A673 (cell line): ENCODE data around the gene TTC1.

Experiments
- EZH2 ChIP-seq: fragments of 200-600 bp; sonication (generic); IDR thresholded peaks from 2 replicates; pipeline ENCODE4 v1.6.1; 2017; ENCODE audit warnings: borderline replicate concordance, low read depth, mild to moderate bottlenecking, mixed read lengths, antibody characterized with exemption, low read length; ENCODE audit not compliant: poor library complexity, severe bottlenecking
- TF ChIP-seq, protein P1 (sequence below): fragments of 300-800, 200-600 bp; sonication (generic); conservative IDR thresholded peaks from 2 replicates; pipeline ENCODE4 v1.5.1; 2017; ENCODE audit warnings: low read depth, mild to moderate bottlenecking, antibody characterized with exemption, low read length, moderate library complexity, mixed read lengths

DNA sequence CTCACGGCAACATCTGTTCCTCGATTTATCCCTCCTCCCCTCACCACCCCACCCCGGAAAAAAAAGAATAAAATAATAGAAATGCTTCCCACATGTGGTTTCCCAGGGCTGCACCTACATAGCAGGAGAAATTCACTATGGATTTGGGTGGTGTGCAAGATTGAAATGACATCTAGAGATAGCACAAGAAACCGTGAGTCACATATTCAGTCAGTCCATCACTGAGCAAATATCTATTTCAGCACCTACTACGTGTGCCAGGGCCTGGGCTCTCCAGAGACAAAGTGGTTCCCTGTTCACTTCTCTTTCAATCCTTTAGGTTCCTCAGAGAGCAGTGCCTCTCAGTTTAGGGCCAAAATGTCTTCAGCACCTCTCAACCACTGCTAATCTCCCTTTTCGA, 45.0 kb upstream of the TTC1 start:
- TF ChIP-seq, protein P1, sequence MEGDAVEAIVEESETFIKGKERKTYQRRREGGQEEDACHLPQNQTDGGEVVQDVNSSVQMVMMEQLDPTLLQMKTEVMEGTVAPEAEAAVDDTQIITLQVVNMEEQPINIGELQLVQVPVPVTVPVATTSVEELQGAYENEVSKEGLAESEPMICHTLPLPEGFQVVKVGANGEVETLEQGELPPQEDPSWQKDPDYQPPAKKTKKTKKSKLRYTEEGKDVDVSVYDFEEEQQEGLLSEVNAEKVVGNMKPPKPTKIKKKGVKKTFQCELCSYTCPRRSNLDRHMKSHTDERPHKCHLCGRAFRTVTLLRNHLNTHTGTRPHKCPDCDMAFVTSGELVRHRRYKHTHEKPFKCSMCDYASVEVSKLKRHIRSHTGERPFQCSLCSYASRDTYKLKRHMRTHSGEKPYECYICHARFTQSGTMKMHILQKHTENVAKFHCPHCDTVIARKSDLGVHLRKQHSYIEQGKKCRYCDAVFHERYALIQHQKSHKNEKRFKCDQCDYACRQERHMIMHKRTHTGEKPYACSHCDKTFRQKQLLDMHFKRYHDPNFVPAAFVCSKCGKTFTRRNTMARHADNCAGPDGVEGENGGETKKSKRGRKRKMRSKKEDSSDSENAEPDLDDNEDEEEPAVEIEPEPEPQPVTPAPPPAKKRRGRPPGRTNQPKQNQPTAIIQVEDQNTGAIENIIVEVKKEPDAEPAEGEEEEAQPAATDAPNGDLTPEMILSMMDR: no peak
- TF ChIP-seq EZH2: no peak
